Activated CD4-positive, alpha-beta T cell treated with anti-CD3 and anti-CD28 coated beads, Interleukin-2, amount 50 U/mL, for 24 hours (primary cell): ENCODE measurements around the gene FAM124B.
A peak's percentile ranks its signal among the peaks of the same experiment; 100 is the strongest.

ENCODE experiments used
- DNase-seq, 2 donors: peaks; one replicate each; pipeline ENCODE4 v3.0.0-alpha.2; 2020; ENCODE audit warnings: low read depth in 1 of 2, low spot score in 1 of 2

FAM124B gene, protein sequence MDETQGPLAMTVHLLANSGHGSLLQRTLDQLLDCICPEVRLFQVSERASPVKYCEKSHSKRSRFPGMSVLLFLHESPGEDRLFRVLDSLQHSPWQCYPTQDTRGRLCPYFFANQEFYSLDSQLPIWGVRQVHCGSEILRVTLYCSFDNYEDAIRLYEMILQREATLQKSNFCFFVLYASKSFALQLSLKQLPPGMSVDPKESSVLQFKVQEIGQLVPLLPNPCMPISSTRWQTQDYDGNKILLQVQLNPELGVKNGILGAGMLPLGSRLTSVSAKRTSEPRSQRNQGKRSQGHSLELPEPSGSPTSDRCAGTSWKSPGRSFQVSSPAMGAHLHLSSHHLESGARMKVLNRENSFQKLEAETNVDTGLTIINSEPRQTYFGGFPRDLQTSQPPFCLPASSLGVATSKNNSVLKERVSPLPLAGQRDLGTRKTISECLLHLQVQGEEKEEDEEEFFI

DNA sequence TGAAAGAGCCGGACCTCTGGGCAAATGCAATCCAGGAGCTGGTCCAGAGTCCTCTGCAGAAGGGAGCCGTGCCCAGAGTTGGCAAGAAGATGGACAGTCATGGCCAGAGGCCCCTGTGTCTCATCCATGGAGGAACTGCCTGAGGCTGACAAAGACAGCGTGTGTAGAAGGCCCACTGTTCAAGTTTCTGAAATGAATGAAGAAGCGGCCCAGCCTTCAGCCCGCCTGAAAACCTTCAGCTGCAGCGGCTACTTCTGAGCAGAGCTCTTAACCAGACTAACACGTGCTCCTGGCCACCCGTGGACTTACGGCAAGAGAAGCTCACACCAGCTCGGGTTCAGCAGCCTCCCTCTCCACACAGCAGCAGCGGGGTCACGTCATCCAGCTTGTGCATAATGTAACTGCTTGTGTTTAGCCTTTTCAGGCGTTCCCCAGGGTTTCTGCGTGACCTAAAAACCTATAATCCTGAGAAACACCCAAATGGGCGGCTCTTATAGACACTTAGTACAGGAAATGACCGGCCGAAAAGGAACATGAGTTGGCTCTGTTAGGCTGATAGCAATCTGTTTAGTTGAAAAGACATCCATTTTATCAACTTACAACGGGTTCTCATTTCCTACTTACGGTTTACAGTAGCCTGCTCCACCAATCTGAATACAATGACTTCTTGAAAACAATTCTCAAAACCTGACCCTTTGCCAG lies at the start of gene FAM124B:
TSS of gene FAM124B (minus strand) at position 467 of the 702 bp plus-strand sequence. CDS start at position 128, 339 bp downstream.
- DNase-seq: peak in 1 of 2 donors; percentile 11

DNA sequence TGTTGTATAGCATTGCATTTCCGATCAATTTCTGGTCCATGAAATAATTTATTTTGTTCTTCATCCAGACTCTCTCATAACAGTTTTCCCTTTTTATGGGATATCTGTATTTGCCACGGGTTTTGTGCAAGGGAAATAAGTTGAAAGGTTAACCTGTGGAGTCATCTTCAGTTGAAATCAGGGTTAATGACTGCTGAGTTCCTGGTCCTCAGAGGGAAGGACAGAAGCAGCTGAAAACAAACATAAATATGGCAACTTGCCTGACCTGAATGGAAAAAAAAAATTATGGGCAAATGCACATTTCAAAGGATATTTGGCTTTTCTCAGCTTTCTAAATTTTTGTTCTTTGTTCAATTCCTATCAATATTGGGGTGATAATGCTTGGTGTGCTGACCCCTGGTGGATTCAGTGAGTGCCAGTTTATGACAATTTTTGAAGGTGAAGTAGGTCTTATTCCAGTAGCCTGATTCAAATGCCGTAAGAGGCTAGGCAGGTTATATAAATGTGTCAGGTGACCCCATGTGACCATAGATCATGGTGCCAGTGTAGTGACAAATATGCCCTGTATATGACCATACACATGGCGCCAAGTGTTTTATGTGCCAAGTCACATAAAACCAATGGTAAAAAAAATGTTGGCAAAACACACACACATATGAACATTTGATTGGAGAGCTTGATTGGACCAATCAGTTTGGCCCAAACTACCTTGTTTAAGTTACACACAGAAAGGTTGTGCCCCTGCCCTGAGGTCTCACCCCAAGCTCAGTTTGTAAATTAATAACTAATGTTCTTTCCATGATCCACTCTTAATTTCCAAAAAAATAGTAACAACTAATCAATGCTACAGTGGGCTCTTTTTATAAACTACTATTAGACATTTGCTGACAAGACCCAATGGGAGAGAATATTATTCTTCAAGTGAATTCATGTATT lies 47.6 kb upstream of the FAM124B start:
- no peak for DNase-seq

DNA sequence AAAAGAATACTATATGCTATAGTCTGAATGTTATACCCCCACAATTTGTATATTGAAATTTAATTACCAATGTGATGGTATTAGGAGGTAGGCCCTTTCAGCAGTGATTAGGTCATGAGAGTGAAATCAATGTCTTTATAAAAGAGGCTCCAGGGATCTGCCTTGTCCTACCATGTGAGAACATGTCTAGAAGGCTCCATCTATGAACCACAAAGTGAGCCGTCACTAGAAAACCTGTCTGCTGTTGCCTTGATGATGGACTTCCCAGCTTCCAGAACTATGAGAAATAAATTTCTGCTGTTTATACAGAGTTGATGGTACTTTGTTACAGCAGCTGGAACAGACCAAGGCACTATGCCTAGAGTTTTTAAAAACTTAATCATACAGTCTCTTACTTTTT lies 46.3 kb upstream of the FAM124B start:
- DNase-seq: no peak

DNA sequence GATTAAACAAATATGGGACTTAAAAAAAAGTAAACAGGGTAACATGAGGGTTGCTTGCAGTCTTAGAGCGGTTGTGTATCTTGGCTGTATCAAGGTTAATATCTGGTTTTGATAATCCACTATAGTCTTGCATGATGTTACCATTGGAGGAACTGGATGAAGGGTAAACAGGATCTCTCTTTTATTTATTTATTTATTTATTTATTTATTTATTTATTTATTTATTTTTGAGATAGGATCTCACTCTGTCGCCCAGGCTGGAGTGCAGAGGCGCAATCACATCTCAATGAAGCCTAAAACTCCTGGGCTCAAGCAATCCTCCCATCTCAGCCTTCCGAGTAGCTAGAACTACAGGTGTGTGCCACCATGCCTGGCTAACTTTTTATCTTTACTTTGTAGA lies 42.9 kb upstream of the FAM124B start:
- no peak for DNase-seq

DNA sequence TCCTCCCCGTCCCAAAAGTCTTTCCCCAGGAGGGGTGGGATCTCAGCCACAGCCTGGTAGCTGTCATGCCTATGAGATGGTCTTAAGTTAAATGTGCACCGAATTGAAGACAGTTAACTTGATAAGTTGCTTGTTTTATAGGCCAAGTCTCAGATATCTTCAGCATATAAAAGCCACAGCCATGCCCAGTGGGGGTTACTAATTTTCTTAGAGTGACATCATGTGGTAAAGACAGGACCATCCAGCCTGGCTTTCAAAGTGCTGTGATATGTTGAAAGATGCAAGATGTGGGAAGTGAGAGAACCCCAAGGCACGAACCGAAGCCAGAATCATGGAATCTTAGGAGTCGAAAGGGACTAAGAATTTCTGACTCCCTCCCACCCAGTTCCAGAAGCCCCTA lies 42.1 kb upstream of the FAM124B start:
- DNase-seq: no peak

DNA sequence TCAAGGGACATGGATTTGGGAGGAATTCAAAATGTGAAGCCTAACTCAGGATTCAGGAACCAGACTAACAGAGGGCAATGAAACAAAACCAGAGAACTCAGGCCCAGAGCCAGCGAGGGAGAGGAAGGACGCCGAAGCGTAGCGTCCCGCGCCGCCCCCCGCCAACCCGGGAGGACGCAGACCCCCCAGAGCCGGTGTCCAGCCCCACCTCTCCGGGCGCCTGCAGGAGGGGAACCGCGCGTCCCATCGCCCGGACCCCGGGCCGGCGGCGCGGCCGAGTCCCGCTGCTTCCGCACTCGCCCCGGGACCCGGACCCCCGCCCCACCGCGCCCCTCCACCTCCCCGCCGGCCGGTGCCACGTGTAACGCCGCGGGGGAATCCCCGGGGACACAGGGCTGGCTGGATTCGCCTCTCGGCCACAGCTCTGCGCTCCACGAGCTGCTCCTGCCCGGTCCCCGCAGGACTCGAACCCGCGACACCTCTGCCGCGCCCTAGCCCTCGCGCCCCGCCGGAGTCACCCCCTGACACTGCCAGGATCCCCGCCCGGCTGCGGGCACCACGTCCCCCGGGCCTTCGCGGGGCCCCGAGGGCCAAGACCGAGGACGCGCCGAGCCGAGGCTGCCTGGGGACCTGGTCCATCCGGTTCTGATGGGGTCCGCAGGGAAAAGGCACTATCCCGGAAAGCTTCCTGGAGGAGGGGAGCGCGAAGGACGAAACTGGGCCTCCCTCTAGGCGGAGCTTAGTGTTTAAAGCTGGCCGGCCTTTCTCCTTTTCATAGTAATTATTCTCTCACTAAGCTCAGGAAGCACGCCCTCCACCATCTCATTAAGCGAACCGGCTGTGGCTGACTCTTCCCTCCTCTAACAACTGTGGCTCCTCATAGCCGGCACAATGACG lies 40.4 kb upstream of the FAM124B start:
- DNase-seq: no peak

DNA sequence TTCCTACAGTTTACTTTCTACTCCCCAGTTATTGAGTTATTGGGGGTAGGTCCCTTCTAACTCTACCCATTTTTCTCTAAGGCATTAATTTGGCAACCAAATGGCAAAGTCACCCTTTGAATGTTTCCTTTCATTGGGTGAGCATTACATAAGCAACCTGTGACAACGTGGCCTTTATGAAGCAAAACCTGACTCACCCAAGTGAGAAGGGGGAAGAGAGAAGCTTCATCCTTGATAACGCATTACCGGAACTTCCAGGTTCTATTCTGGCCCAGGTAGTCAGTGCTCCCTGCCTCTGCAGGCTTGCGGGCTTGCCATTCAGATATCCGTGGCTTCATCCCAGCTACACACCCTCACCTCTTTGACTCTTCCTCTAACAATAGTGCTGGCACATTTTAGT lies 39.1 kb upstream of the FAM124B start:
- no peak for DNase-seq

DNA sequence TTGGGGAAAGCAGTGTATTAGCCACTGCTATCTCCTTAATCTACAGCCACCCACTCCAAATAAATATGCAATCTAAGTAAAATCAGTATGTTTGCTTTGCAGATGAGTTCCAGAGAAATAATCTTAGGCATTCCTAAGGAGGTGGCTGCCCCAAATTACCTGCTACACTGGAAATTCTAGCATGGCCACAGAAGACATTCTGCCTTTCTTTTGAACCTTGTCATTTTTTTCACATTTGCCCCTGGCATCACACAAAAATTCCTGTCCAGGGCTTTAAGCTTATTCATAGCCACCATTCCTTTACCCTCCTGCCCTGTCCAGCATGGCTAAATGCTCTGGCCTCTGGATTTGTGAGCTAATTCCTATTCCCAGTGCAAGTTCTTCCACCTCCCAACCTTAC lies 36.8 kb upstream of the FAM124B start:
- DNase-seq: no peak

DNA sequence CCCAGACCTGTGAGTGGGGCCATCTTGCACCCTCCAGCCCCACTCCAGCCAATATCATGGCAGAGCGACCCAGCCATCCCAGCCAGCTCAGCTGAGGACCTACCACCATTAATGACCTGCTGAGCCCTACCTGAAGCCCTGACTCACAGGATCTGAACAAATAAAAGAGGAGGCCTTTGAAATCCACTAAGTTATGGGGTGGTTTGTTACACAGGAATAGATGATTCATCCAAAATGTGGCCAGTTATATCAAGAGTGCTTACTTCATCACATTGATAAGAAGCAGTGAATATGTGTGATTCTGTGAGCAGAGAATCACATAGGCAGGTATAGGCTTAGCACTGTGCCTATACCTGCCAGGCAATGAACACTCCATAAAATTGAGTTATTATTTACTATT lies 34.7 kb upstream of the FAM124B start:
- no peak for DNase-seq

DNA sequence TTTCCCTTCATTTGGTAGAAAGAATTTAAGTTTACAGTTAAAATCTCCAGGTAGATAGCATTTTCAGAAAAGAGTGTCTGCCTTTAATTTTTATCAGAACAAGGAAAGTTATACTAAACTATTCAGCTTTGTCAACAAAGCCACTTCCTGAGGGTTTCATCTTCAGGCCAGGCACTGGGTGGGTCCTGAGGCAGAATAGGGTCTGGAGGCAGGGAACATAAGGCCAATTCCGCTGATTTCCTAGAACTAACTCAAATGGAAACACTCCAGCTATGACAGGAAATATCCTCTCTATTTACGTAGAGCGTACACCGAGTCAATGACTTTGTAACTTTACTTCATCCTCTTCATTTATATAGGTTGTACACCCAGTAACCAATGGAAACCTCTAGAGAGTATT lies 32.7 kb upstream of the FAM124B start:
- DNase-seq: no peak

DNA sequence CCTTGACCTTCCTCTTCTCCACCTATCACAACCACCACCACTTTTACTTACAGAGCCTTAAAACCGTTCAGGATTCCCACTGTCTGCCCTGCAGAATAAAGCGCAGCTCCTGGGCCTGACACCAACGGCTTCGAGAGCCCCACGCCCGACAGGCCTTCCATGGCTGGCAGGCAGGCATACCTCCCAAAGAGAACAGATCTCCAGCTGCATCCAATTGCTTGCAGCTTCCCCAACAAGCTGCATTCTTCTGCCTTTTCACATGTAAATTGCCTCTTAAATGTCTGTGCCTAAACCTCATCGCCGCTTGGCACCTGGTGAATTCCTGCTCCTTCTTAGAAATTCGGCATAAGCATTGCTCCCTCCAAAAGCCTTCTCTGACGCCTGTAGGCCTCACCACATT lies 31.5 kb upstream of the FAM124B start:
- DNase-seq: no peak

DNA sequence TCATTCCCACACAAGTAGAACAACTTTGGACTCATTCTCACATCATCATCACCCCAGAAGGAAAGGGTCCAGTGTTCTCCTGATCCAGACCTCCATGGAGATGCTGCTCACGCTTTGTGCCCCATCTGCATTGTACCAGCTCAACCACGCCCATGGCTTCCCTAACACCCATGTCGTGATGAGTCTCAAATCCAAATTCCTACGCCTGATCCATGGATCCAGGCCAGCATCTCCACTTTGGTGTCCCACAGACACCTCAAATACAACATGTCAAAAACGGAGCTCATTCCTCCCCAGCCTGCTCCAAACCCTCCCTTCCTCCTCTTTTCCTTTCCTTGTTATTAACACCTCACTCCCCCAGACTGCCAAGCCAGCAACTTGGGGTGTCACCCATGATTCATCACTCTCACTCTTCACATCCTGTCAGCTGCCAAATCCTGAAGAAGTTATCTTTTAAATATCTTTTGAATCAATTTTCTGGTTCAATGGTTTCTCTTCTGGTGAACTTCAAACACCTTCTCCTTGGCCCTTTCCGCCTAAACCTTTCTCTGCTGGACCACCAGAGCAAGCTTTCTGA lies 30.2 kb upstream of the FAM124B start:
- no peak for DNase-seq

DNA sequence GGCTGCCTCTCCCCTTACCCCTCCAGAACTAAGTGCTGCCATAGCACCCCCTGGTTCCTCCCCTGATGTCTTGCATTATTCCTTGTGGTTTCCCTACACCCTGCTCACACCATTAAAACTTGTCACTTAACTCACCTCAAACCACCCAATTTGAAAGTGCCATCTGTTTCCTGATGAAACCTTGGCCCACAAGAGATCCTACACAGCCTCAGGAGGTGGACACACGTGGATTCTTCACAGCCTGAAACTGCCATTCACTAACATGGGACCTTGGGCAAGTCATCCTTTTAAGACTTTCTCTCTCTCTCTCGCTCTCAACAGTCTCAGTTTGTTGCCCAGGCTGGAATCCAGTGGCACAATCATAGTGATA lies 27.5 kb upstream of the FAM124B start:
- no peak for DNase-seq

DNA sequence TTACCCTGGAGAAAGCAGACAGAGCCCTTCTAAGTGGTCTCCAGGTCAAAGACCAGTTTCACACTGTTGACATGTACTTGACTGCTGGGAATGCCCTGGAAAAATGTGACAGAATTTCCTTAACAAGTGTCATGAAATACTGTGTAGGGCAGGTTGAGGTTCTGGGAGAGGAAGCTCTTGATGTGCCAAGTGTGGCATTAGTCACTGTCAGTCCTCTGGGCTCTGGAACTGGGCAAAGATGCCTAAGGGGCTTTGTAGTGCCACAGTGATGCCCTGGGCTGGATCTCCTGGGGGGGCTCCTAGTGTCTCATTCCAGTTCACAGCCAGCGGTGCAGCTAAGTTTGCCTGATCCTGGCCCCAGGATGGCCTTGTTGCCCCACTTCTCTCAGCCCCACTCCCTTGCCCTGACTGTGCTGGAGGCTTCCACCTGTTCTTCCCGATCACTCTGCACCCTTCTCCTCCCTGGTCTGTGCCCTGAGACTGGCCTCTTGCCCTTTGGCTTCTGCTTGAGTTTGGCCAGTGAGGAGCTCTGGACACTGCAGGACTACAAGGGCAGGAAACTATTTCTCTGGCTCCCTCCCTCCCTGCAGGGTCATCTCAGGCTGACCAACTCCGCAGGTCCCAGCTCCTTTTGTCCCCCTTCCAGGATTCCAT lies 27.0 kb upstream of the FAM124B start:
- DNase-seq: no peak

DNA sequence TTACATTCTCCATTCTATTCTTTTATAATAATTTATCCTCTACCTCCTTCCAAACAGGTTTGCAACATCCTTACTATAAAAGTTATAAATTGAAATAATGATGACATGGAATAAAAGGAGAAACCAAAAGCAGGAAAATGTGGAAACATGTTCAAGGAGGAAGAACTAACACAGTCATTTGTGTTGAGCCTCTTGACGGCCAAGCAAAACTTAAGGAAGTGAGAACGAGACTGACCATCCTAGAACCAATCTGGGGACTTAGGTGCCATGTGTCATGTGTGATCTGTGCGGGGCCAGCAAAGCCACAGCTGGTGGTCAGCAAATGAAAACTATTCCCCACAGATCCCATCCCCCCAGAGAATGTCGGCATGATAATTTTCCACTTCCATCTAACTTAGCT lies 25.6 kb upstream of the FAM124B start:
- DNase-seq: no peak

DNA sequence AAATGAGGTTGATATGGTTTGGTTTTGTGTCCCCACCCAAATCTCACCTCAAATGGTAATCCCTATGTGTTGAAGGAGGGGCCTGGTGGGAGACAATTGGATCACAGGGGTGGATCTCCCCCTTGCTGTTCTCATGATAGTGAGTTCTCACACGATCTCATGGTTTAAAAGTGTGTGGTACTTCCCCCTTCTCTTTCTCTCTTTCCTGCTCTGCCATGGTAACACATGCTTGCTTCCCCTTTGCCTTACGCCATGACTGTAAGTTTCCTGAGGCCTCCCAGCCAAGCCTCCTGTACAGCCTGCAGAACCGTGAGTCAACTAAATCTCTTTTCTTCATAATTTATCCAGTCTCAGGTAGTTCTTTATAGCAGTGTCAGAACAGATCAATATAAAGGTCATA lies 24.7 kb upstream of the FAM124B start:
- DNase-seq: no peak

DNA sequence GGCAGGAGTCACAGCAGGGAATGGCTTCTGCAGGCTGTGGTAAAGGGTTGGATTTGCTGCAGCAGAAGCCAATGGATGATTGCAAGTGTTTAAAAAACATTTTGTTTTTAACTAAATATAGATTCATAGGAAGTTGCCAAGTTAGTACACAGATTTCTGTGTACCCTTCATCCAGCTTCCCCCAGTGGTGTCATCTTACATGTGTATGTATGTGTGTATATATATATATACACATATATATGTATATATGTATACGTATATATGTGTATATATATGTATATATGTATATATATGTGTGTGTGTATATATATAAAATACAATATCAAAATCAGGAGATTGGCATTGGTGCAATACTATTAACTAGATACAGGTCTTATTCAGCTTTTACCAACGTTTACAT lies 19.2 kb upstream of the FAM124B start:
- DNase-seq: no peak

DNA sequence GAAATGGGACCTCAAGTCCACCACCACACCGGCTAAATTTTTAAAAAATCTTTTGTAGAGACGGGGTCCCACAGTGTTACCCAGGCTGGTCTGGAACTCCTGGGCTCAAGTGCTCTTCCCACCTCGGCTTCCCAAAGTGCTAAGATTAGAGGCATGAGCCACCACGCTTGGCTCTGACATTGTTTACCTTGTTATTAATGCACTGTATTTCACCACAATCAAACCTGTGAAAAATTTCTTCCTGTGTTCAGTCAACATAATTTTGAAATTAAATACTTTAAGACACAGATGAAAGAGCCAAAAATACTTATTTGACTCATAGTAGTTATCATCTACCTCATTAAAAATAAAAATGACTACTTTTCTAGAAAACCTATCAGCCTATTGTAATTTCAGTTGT lies 16.0 kb upstream of the FAM124B start:
- DNase-seq: no peak

DNA sequence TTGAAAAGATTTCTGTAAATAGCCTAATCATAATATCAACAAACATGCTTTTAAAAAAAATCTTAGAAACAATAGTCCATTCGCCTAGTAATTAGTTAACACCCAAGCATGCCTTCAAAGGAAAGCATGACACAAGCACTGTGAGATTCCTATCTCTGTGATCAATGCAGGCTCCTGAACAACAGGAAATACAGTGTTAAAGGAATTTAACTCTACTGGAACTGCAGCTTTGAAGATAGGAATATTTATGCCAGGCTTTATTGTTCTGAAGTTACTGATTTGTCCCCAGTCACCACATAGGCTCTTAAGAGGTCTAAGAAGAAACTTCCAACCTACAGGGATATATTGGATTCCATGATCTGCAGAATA lies 15.4 kb upstream of the FAM124B start:
- DNase-seq: no peak
